GM23338 (cell line): Measurements from ENCODE around the gene CEPT1. TPM values are rescaled to one million over a fixed set of nuclear protein-coding genes. Genes with fewer than 3 reads are reported as not detected.

Experiments used
- ATAC-seq: fragments of 200-7000 bp; cut with Tn5 transposase; 3 replicates; pipeline ENCODE4 v1.9.1; 2020
- DNase-seq: peaks from one replicate; pipeline ENCODE4 v3.0.0-alpha.2; 2015; ENCODE audit warnings: low spot score
- H2AFZ ChIP-seq: fragments of 200-600 bp; sonication (generic); 2 replicates; pipeline ENCODE4 v1.8.0; 2016; ENCODE audit warnings: antibody characterized with exemption, mild to moderate bottlenecking, moderate library complexity
- H3F3A ChIP-seq: fragments of 200-600 bp; sonication (generic); replicated peaks from 2 replicates; pipeline ENCODE4 v1.8.0; 2017; ENCODE audit warnings: antibody characterized with exemption, mixed run types, low read depth
- H3K27ac ChIP-seq: fragments of 200-600 bp; sonication (generic); 2 replicates; pipeline ENCODE4 v1.6.1; 2016; ENCODE audit warnings: low read depth
- H3K27me3 ChIP-seq: fragments of 200-600 bp; sonication (generic); 2 replicates; pipeline ENCODE4 v1.8.0; 2016; ENCODE audit warnings: mild to moderate bottlenecking, mixed run types, moderate library complexity; ENCODE audit not compliant: insufficient read depth
- H3K36me3 ChIP-seq: fragments of 200-600 bp; sonication (generic); 2 replicates; pipeline ENCODE4 v1.8.0; 2016; ENCODE audit warnings: mild to moderate bottlenecking; ENCODE audit not compliant: insufficient read depth
- H3K4me1 ChIP-seq: fragments of 200-600 bp; sonication (generic); 2 replicates; pipeline ENCODE4 v1.8.0; 2016; ENCODE audit warnings: mild to moderate bottlenecking, moderate library complexity; ENCODE audit not compliant: insufficient read depth
- H3K4me2 ChIP-seq: fragments of 200-600 bp; sonication (generic); 2 replicates; pipeline ENCODE4 v1.7.1; 2017; ENCODE audit warnings: mixed run types
- H3K4me3 ChIP-seq: fragments of 200-600 bp; sonication (generic); 2 replicates; pipeline ENCODE4 v1.6.1; 2016; ENCODE audit warnings: mixed run types
- H3K79me2 ChIP-seq: fragments of 200-600 bp; sonication (generic); replicated peaks from 2 replicates; pipeline ENCODE4 v1.8.0; 2017; ENCODE audit warnings: mild to moderate bottlenecking; ENCODE audit not compliant: insufficient read depth
- H3K9me2 ChIP-seq: fragments of 200-600 bp; sonication (generic); 2 replicates; pipeline ENCODE4 v1.8.0; 2017; ENCODE audit not compliant: insufficient read depth
- H4K20me1 ChIP-seq: fragments of 200-600 bp; sonication (generic); replicated peaks from 2 replicates; pipeline ENCODE4 v1.8.0; 2017; ENCODE audit warnings: mild to moderate bottlenecking; ENCODE audit not compliant: insufficient read depth
- H3K27ac Mint-ChIP-seq: 2 replicates; pipeline ENCODE4 v1.8.0; 2020; ENCODE audit warnings: inconsistent platforms, mild to moderate bottlenecking, moderate library complexity, mixed read lengths
- H3K27me3 Mint-ChIP-seq: 3 replicates; pipeline ENCODE4 v1.8.0; 2022; ENCODE audit warnings: low read depth, mild to moderate bottlenecking, moderate library complexity, mixed read lengths, inconsistent platforms; ENCODE audit not compliant: insufficient read depth, poor library complexity
- H3K36me3 Mint-ChIP-seq: 3 replicates; pipeline ENCODE4 v1.8.0; 2021; ENCODE audit warnings: low read depth, mild to moderate bottlenecking, inconsistent platforms, moderate library complexity, mixed read lengths
- H3K4me1 Mint-ChIP-seq: 3 replicates; pipeline ENCODE4 v1.8.0; 2020; ENCODE audit warnings: mild to moderate bottlenecking, inconsistent platforms, mixed read lengths
- H3K4me3 Mint-ChIP-seq: 3 replicates; pipeline ENCODE4 v1.8.0; 2021; ENCODE audit warnings: moderate library complexity, mild to moderate bottlenecking, inconsistent platforms, mixed read lengths
- H3K9me3 Mint-ChIP-seq: 3 replicates; pipeline ENCODE4 v1.8.0; 2020; ENCODE audit warnings: moderate library complexity, mild to moderate bottlenecking, inconsistent platforms, mixed read lengths
- CREB1 ChIP-seq: fragments of 250-450 bp; sonication (Bioruptor Pico); IDR thresholded peaks from 2 replicates; pipeline ENCODE4 v1.5.0; 2020; ENCODE audit warnings: low read depth, mild to moderate bottlenecking, moderate library complexity
- ETS1 ChIP-seq: IDR thresholded peaks from 2 replicates; pipeline ENCODE4 v1.6.1; 2016; ENCODE audit warnings: antibody characterized with exemption
- JUNB ChIP-seq: IDR thresholded peaks from one replicate; pipeline ENCODE4 v1.6.1; 2016; ENCODE audit warnings: antibody characterized with exemption; ENCODE audit not compliant: unreplicated experiment
- NANOG ChIP-seq: IDR thresholded peaks from 2 replicates; pipeline ENCODE4 v1.6.1; 2016; ENCODE audit warnings: antibody characterized with exemption, borderline replicate concordance
- POLR2AphosphoS5 ChIP-seq: IDR thresholded peaks from 2 replicates; pipeline ENCODE4 v1.6.1; 2016; ENCODE audit warnings: antibody characterized with exemption, low read depth
- STAT1 ChIP-seq: IDR thresholded peaks from one replicate; pipeline ENCODE4 v1.6.1; 2016; ENCODE audit warnings: antibody characterized with exemption; ENCODE audit not compliant: unreplicated experiment
- ZNF114 ChIP-seq: fragments of 250-450 bp; sonication (Bioruptor Pico); IDR thresholded peaks from 2 replicates; pipeline ENCODE4 v1.5.0; 2020; ENCODE audit warnings: mild to moderate bottlenecking, moderate library complexity
- ZNF331 ChIP-seq: fragments of 250-450 bp; sonication (Bioruptor Pico); IDR thresholded peaks from 2 replicates; pipeline ENCODE4 v1.5.0; 2020; ENCODE audit warnings: low read depth, mild to moderate bottlenecking, moderate library complexity
- ZNF462 ChIP-seq: fragments of 250-450 bp; sonication (Bioruptor Pico); IDR thresholded peaks from 2 replicates; pipeline ENCODE4 v1.5.0; 2020; ENCODE audit warnings: mild to moderate bottlenecking, moderate library complexity
- polyA plus RNA-seq: library from polyadenylated mRNA; unstranded; fragments of >200 nt; fragmentation: Nextera tagmentation; extraction: Ambion mirVana; gene quantifications from 2 replicates; pipeline ENCODE4 v1.2.1, GENCODE V29; 2016
- total RNA-seq: library from RNA; depleted of rRNA; stranded (reverse); fragments of >200 nt; shearing (Covaris generic); gene quantifications from 2 replicates; pipeline ENCODE4 v1.2.3, GENCODE V29; 2014

The CEPT1 gene
- total and polyA plus RNA-seq, 2 experiments from 2014 or later: 17.3 to 39.5 TPM

- TF ChIP-seq ETS1: no peak
- no peak for TF ChIP-seq ZNF462 (CRISPR knock-in tag)
- no peak for TF ChIP-seq NANOG
- no peak for TF ChIP-seq ZNF331 (CRISPR knock-in tag)
- no peak for TF ChIP-seq CREB1 (CRISPR knock-in tag)
- TF ChIP-seq JUNB: no peak
- no peak for TF ChIP-seq STAT1
- no peak for TF ChIP-seq POLR2AphosphoS5
Measured at GRCh38 chr1:111097356-111098099, 42.5 kb upstream of the CEPT1 start (continued).

GRCh38 chr1:111099289-111099688 is 40.7 kb upstream of the CEPT1 start:
- H3K36me3 Mint-ChIP-seq: peaks cover 47% of the 10 kb centered on the region
- no peak for TF ChIP-seq ZNF114 (CRISPR knock-in tag)
- 0 out of 2 replicates have a peak, but pooled peaks have one; percentile 11 for TF ChIP-seq CREB1 (CRISPR knock-in tag)
- TF ChIP-seq STAT1: no peak
- TF ChIP-seq POLR2AphosphoS5: no peak
- TF ChIP-seq JUNB: no peak
- TF ChIP-seq ETS1: no peak

More at GRCh38 chr1:111099289-111099688, 40.7 kb upstream of the CEPT1 start:
- no peak for DNase-seq
- Histone ChIP-seq H4K20me1 (no peaks in the 10 kb centered on the region), H3F3A (no peaks in the 10 kb centered on the region), H3K4me2 (no peak overlapping the region), H3K27me3 (no peaks in the 10 kb centered on the region), H3K79me2 (no peaks in the 10 kb centered on the region), H3K9me2 (no peaks in the 10 kb centered on the region; the same call in 1 of the 2 replicates), H3K4me3 (no peak overlapping the region), H2AFZ (no peak overlapping the region), H3K36me3 (0 out of 2 replicates have a peak, but pooled peaks cover 5% of the 10 kb centered on the region), H3K27ac (no peak overlapping the region), H3K4me1 (no peaks in the 10 kb centered on the region)
- Mint-ChIP-seq H3K4me3 (no peak overlapping the region), H3K9me3 (peaks cover 83% of the 10 kb centered on the region), H3K27me3 (peaks cover 2% of the 10 kb centered on the region), H3K27ac (no peak overlapping the region), H3K4me1 (no peaks in the 10 kb centered on the region)
- ATAC-seq: no peak
